Chondrocyte (in vitro differentiated cells): Measurements from ENCODE around the gene ZNF514. TPM values are rescaled to one million over a fixed set of nuclear protein-coding genes. Genes with fewer than 3 reads are reported as not detected.
"Not testable (repeated sequence)": the region's sequence is repeated elsewhere in the genome, so short reads cannot be mapped to it uniquely, and the experiment has no call there.

Experiments used
- DNase-seq: peaks from one replicate; pipeline ENCODE4 v3.0.0; 2021; ENCODE audit warnings: mixed read lengths, low spot score
- H3K27ac Mint-ChIP-seq: one replicate; pipeline ENCODE4 v1.8.0; 2021; ENCODE audit warnings: mild to moderate bottlenecking, moderate library complexity, mixed read lengths; ENCODE audit not compliant: unreplicated experiment
- H3K27me3 Mint-ChIP-seq: 2 replicates; pipeline ENCODE4 v1.8.0; 2021; ENCODE audit warnings: low read depth, mixed read lengths
- H3K36me3 Mint-ChIP-seq: 2 replicates; pipeline ENCODE4 v1.8.0; 2021; ENCODE audit warnings: low read depth, mixed read lengths
- H3K4me1 Mint-ChIP-seq: 2 replicates; pipeline ENCODE4 v1.8.0; 2021; ENCODE audit warnings: low read depth, mild to moderate bottlenecking, mixed read lengths
- H3K4me3 Mint-ChIP-seq: one replicate; pipeline ENCODE4 v1.8.0; 2021; ENCODE audit warnings: mild to moderate bottlenecking, moderate library complexity, mixed read lengths; ENCODE audit not compliant: unreplicated experiment
- H3K9me3 Mint-ChIP-seq: 2 replicates; pipeline ENCODE4 v1.8.0; 2021; ENCODE audit warnings: low read depth, mixed read lengths
- CTCF ChIP-seq: fragments of 200-600 bp; sonication (generic); IDR thresholded peaks from 2 replicates; pipeline ENCODE4 v1.5.0; 2021; ENCODE audit warnings: antibody characterized with exemption, mild to moderate bottlenecking, moderate library complexity
- total RNA-seq: library from RNA; stranded (reverse); gene quantifications from 3 replicates; pipeline ENCODE4 v1.2.1, GENCODE V29; 2021

ZNF514 gene
- total RNA-seq, 1 donor from 2014 or later: 12.1 TPM

- H3K9me3 Mint-ChIP-seq: peaks cover 13% of the 10 kb centered on the region
- H3K36me3 Mint-ChIP-seq: peaks cover 6% of the 10 kb centered on the region
- peaks cover 4% of the 10 kb centered on the region for H3K27me3 Mint-ChIP-seq
- DNase-seq: no peak
- no peak for TF ChIP-seq CTCF
- H3K4me3 Mint-ChIP-seq: no peak overlapping the region
- H3K27ac Mint-ChIP-seq: no peak overlapping the region
- peaks cover 20% of the 10 kb centered on the region for H3K4me1 Mint-ChIP-seq
Observed at GRCh38 chr2:95203911-95204310, 44.3 kb upstream of the ZNF514 start.

- H3K4me3 Mint-ChIP-seq, H3K27ac Mint-ChIP-seq, H3K9me3 Mint-ChIP-seq, H3K4me1 Mint-ChIP-seq, DNase-seq, H3K36me3 Mint-ChIP-seq: not testable (repeated sequence)
- peaks cover 14% of the 10 kb centered on the region for H3K27me3 Mint-ChIP-seq
- TF ChIP-seq CTCF: peak; percentile 78
Observed at GRCh38 chr2:95192956-95193355, 33.3 kb upstream of the ZNF514 start.

- Mint-ChIP-seq H3K27ac (no peak overlapping the region), H3K4me1 (no peaks in the 10 kb centered on the region), H3K9me3 (peaks cover 10% of the 10 kb centered on the region), H3K36me3 (peaks cover 29% of the 10 kb centered on the region), H3K4me3 (no peak overlapping the region), H3K27me3 (peaks cover 3% of the 10 kb centered on the region)
- DNase-seq: no peak
- no peak for TF ChIP-seq CTCF
Observed at GRCh38 chr2:95185973-95186372, 26.3 kb upstream of the ZNF514 start.

GRCh38 chr2:95185197-95185596 lies 25.5 kb upstream of the ZNF514 start:
- Mint-ChIP-seq H3K4me1 (no peaks in the 10 kb centered on the region), H3K36me3 (peaks cover 37% of the 10 kb centered on the region), H3K9me3 (peaks cover 13% of the 10 kb centered on the region), H3K27ac (no peak overlapping the region), H3K4me3 (no peak overlapping the region), H3K27me3 (no peaks in the 10 kb centered on the region)
- no peak for DNase-seq
- no peak for TF ChIP-seq CTCF

GRCh38 chr2:95181774-95182173 lies 22.1 kb upstream of the ZNF514 start:
- Mint-ChIP-seq H3K4me3 (no peak overlapping the region), H3K9me3 (peaks cover 16% of the 10 kb centered on the region), H3K36me3 (peaks cover 53% of the 10 kb centered on the region)

More at GRCh38 chr2:95181774-95182173, 22.1 kb upstream of the ZNF514 start:
- DNase-seq: no peak
- H3K27me3 Mint-ChIP-seq: no peaks in the 10 kb centered on the region
- H3K27ac Mint-ChIP-seq: no peak overlapping the region
- no peaks in the 10 kb centered on the region for H3K4me1 Mint-ChIP-seq
- no peak for TF ChIP-seq CTCF
